Endothelial cell of umbilical vein (primary cell): Measurements from ENCODE around the gene BASP1. TPM values are rescaled to one million over a fixed set of nuclear protein-coding genes. Genes with fewer than 3 reads are reported as not detected.
A peak's percentile ranks its signal among the peaks of the same experiment; 100 is the strongest.

ENCODE experiments used
- BruUV-seq: library from RNA; stranded (reverse); fragments of 400-500 nt; replicated peaks from 2 replicates; lab custom pipeline; 2021; lab: Mats Ljungman, UMichigan
- CTCF ChIA-PET: fragments of 300-600, 350-600 bp; sonication (Branson Sonifier 250); formaldehyde crosslinking; loops from one replicate; lab custom pipeline; 2021; ENCODE audit warnings: antibody characterized with exemption, inconsistent platforms; lab: Charles Lee
- POLR2A ChIA-PET: fragments of 300-600, 350-600 bp; sonication (Branson Sonifier 250); formaldehyde crosslinking; loops from one replicate; lab custom pipeline; 2021; ENCODE audit warnings: antibody characterized with exemption, inconsistent platforms; lab: Charles Lee
- DNase-seq: peaks from one replicate; pipeline ENCODE4 v3.0.0-alpha.2; 2011; ENCODE audit warnings: low read depth, low spot score
- FAIRE-seq: peaks from 2 replicates; lab custom pipeline; 2011; peaks lifted over from hg19 to GRCh38; lab: Jason Lieb, UNC
- H2AFZ ChIP-seq: 2 replicates; pipeline ENCODE4 v1.6.0; 2012; ENCODE audit warnings: low read depth, low read length, control low read depth, inconsistent platforms
- H3K27ac ChIP-seq: 2 replicates; pipeline ENCODE4 v1.5.1; 2011; ENCODE audit warnings: low read depth, mild to moderate bottlenecking, control low read depth, low read length, moderate library complexity; ENCODE audit not compliant: insufficient read depth
- H3K27me3 ChIP-seq, 2 experiments: 2 replicates each; pipeline versions ENCODE4 v1.6.0 to v1.6.1; 2011; ENCODE audit warnings: low read length in 2 of 2, mixed read lengths in 1 of 2; ENCODE audit not compliant: control insufficient read depth in 2 of 2, insufficient read depth in 2 of 2
- H3K36me3 ChIP-seq, 2 experiments: 2 replicates in 1 of 2; 3 replicates in 1 of 2; pipeline ENCODE4 v1.5.1; 2011; ENCODE audit warnings: low read length in 2 of 2, mild to moderate bottlenecking in 1 of 2, moderate library complexity in 1 of 2; ENCODE audit not compliant: control insufficient read depth in 2 of 2, insufficient read depth in 2 of 2; ENCODE audit errors: extremely low read depth in 1 of 2
- H3K4me1 ChIP-seq: 3 replicates; pipeline ENCODE4 v1.5.1; 2011; ENCODE audit warnings: mild to moderate bottlenecking, low read length; ENCODE audit not compliant: control insufficient read depth, insufficient read depth; ENCODE audit errors: extremely low read depth
- H3K4me2 ChIP-seq: 2 replicates; pipeline ENCODE4 v1.6.1; 2011; ENCODE audit warnings: low read length, control low read depth, mixed read lengths; ENCODE audit not compliant: insufficient read depth
- H3K4me3 ChIP-seq, 3 experiments: fragments of 200-600 bp in 1 of 3; sonication (generic), shearing (Covaris generic) in 1 of 3; replicated peaks in 1 of 3; 2 replicates each; pipeline ENCODE4 v1.5.1; 2011 to 2016; ENCODE audit warnings: control low read depth in 3 of 3, low read length in 3 of 3, mild to moderate bottlenecking in 2 of 3, inconsistent platforms in 1 of 3, low read depth in 1 of 3, moderate library complexity in 1 of 3; ENCODE audit not compliant: insufficient read depth in 1 of 3
- H3K79me2 ChIP-seq: 2 replicates; pipeline ENCODE4 v1.6.0; 2012; ENCODE audit warnings: low read length, inconsistent platforms; ENCODE audit not compliant: control insufficient read depth, insufficient read depth
- H3K9ac ChIP-seq: replicated peaks from 2 replicates; pipeline ENCODE3; 2011; ENCODE audit warnings: low read length, control low read depth; ENCODE audit not compliant: insufficient read depth; ENCODE audit errors: extremely low read depth
- H3K9me1 ChIP-seq: replicated peaks from 3 replicates; pipeline ENCODE4 v1.6.0; 2011; ENCODE audit warnings: mild to moderate bottlenecking, low read length; ENCODE audit not compliant: control insufficient read depth, insufficient read depth; ENCODE audit errors: extremely low read depth
- H3K9me3 ChIP-seq: replicated peaks from 2 replicates; pipeline ENCODE4 v1.5.1; 2012; ENCODE audit warnings: low read length, inconsistent platforms; ENCODE audit not compliant: control insufficient read depth, insufficient read depth
- H4K20me1 ChIP-seq: replicated peaks from 2 replicates; pipeline ENCODE3; 2011; ENCODE audit warnings: mild to moderate bottlenecking, low read length; ENCODE audit not compliant: control insufficient read depth, insufficient read depth; ENCODE audit errors: extremely low read depth
- EZH2 ChIP-seq: IDR thresholded peaks from 2 replicates; pipeline ENCODE4 v1.6.1; 2012; ENCODE audit warnings: borderline replicate concordance, low read depth, mild to moderate bottlenecking, moderate library complexity, low read length, inconsistent platforms; ENCODE audit not compliant: severe bottlenecking
- GATA2 ChIP-seq: IDR thresholded peaks from 2 replicates; pipeline ENCODE4 v1.7.0; 2011; ENCODE audit warnings: low read depth, mild to moderate bottlenecking, moderate library complexity, mixed read lengths, low read length; ENCODE audit not compliant: insufficient read length, insufficient read depth
- MAX ChIP-seq: IDR thresholded peaks from 2 replicates; pipeline ENCODE4 v1.6.1; 2011; ENCODE audit not compliant: insufficient read depth, insufficient read length
- POLR2A ChIP-seq: IDR thresholded peaks from 2 replicates; pipeline ENCODE4 v1.6.1; 2012; ENCODE audit warnings: low read depth, mild to moderate bottlenecking, control low read depth, low read length
- POLR2AphosphoS5 ChIP-seq: IDR thresholded peaks from 2 replicates; pipeline ENCODE4 v1.6.1; 2012; ENCODE audit warnings: low read depth, mild to moderate bottlenecking, control low read depth, low read length, moderate library complexity; ENCODE audit not compliant: insufficient read depth
- dilution Hi-C: fragments of 300-500 bp; cut with MboI; formaldehyde crosslinking; loops from one replicate; pipeline ENCODE4 v1.15.0; 2019; ENCODE audit warnings: low sequenced_read_pairs; ENCODE audit not compliant: extremely low pct_ligation_motif_present
- intact Hi-C: fragments of 100-400 bp; cut with micrococcal nuclease; formaldehyde crosslinking; loops from one replicate; pipeline ENCODE4 v1.10.0; 2022
- polyA plus RNA-seq, 4 experiments: library from polyadenylated mRNA; depleted of rRNA in 3 of 4; stranded (reverse) in 3 of 4; unstranded in 1 of 4; fragments of >200 nt; gene quantifications; 2 replicates each; pipeline versions ENCODE4 v1.2.1 to v1.2.3, GENCODE V29; 2011 to 2012; ENCODE audit warnings: missing spikeins in 1 of 4
- total RNA-seq: library from RNA; stranded (reverse); gene quantifications from 2 replicates; pipeline ENCODE4 v1.2.3, GENCODE V29; 2021

BASP1 gene
- total and polyA plus RNA-seq, 2 donors (not counting 3 experiments of a cell fraction or from before 2014, with no cell fraction given): 69.4 to 79.3 TPM

- H3K27ac ChIP-seq: no peak overlapping the region
- ChIA-PET POLR2A (interaction anchor here (0.6 to 2.1 kb wide), 6 partner anchors 9 to 1088 kb away, joined by 3 to 8 read pairs (median 6); no protein-coding TSS in a partner anchor), CTCF (interaction anchor here (0.8 to 6.2 kb wide), 43 partner anchors 9 to 1102 kb away, joined by 3 to 333 read pairs (median 5); no protein-coding TSS in a partner anchor)
- H3K9me1 ChIP-seq: no peaks in the 10 kb centered on the region
- H3K79me2 ChIP-seq: peaks cover 46% of the 10 kb centered on the region
- peaks cover 1 to 10% of the 10 kb centered on the region in 2 experiments for H3K27me3 ChIP-seq
- H3K4me2 ChIP-seq: peak overlapping the region; percentile 84
- H3K4me1 ChIP-seq: peaks cover 24% of the 10 kb centered on the region
- DNase-seq (no peak), FAIRE-seq (peak; percentile 12)
- peak overlapping the region; percentile 45 to 87 (median 63) for H3K4me3 ChIP-seq
- peak overlapping the region; percentile 88 for H2AFZ ChIP-seq
- H4K20me1 ChIP-seq: no peaks in the 10 kb centered on the region
- H3K36me3 ChIP-seq: no peaks in the 10 kb centered on the region
- intact Hi-C loops: loop anchor here (1.0 to 2.0 kb wide), 4 partner anchors 32 to 1097 kb away; no protein-coding TSS in a partner anchor
- no TSS peak for BruUV-seq
- dilution Hi-C loops: no loop called here
- no peaks in the 10 kb centered on the region for H3K9me3 ChIP-seq
- no peak overlapping the region for H3K9ac ChIP-seq
- TF ChIP-seq MAX (no peak), POLR2AphosphoS5 (no peak), EZH2 (peak; percentile 37)
These were observed 398 bp upstream of the BASP1 start for GRCh38 chr5:17216974-17217492.

- peak overlapping the region; percentile 94 for H3K4me2 ChIP-seq
- peak overlapping the region; percentile 91 for H2AFZ ChIP-seq
- TSS peak; percentile 64 for BruUV-seq
- intact Hi-C loops (loop anchor here (1.0 to 2.0 kb wide), 3 partner anchors 20 to 62 kb away; no protein-coding TSS in a partner anchor), dilution Hi-C loops (no loop called here)
- H3K79me2 ChIP-seq: peaks cover 60% of the 10 kb centered on the region
- H3K36me3 ChIP-seq: no peaks in the 10 kb centered on the region
- peaks cover 24% of the 10 kb centered on the region for H3K4me1 ChIP-seq
- ChIA-PET CTCF (interaction anchor here (0.7 to 6.2 kb wide), 2 partner anchors 1063 to 1085 kb away, joined by 3 to 333 read pairs; no protein-coding TSS in a partner anchor), POLR2A (interaction anchor here (1.3 kb wide), 1 partner anchor 20 kb away, joined by 8 read pairs; no protein-coding TSS in a partner anchor)
- H3K9me3 ChIP-seq: no peaks in the 10 kb centered on the region
- H3K9ac ChIP-seq: peak overlapping the region; percentile 96
- TF ChIP-seq GATA2: peak; percentile 18
- TF ChIP-seq POLR2A: no peak
- H4K20me1 ChIP-seq: no peaks in the 10 kb centered on the region
- H3K27ac ChIP-seq: peak overlapping the region; percentile 86
- FAIRE-seq (peak; percentile 79), DNase-seq (peak; percentile 56)
- H3K27me3 ChIP-seq: peaks cover 0 to 10% of the 10 kb centered on the region in 2 experiments
- H3K9me1 ChIP-seq: no peaks in the 10 kb centered on the region
- peak overlapping the region; percentile 87 to 99 (median 94) for H3K4me3 ChIP-seq
These were observed 1.0 kb downstream of the BASP1 start for GRCh38 chr5:17218353-17219005.
